GM23338 (cell line): ENCODE results near the gene PIK3AP1. TPM values are rescaled to one million over a fixed set of nuclear protein-coding genes. Genes with fewer than 3 reads are reported as not detected.

ENCODE experiments used
- ATAC-seq: fragments of 200-7000 bp; cut with Tn5 transposase; 3 replicates; pipeline ENCODE4 v1.9.1; 2020
- DNase-seq: peaks from one replicate; pipeline ENCODE4 v3.0.0-alpha.2; 2015; ENCODE audit warnings: low spot score
- H2AFZ ChIP-seq: fragments of 200-600 bp; sonication (generic); 2 replicates; pipeline ENCODE4 v1.8.0; 2016; ENCODE audit warnings: antibody characterized with exemption, mild to moderate bottlenecking, moderate library complexity
- H3F3A ChIP-seq: fragments of 200-600 bp; sonication (generic); replicated peaks from 2 replicates; pipeline ENCODE4 v1.8.0; 2017; ENCODE audit warnings: antibody characterized with exemption, mixed run types, low read depth
- H3K27ac ChIP-seq: fragments of 200-600 bp; sonication (generic); 2 replicates; pipeline ENCODE4 v1.6.1; 2016; ENCODE audit warnings: low read depth
- H3K27me3 ChIP-seq: fragments of 200-600 bp; sonication (generic); 2 replicates; pipeline ENCODE4 v1.8.0; 2016; ENCODE audit warnings: mild to moderate bottlenecking, mixed run types, moderate library complexity; ENCODE audit not compliant: insufficient read depth
- H3K36me3 ChIP-seq: fragments of 200-600 bp; sonication (generic); 2 replicates; pipeline ENCODE4 v1.8.0; 2016; ENCODE audit warnings: mild to moderate bottlenecking; ENCODE audit not compliant: insufficient read depth
- H3K4me1 ChIP-seq: fragments of 200-600 bp; sonication (generic); 2 replicates; pipeline ENCODE4 v1.8.0; 2016; ENCODE audit warnings: mild to moderate bottlenecking, moderate library complexity; ENCODE audit not compliant: insufficient read depth
- H3K4me2 ChIP-seq: fragments of 200-600 bp; sonication (generic); 2 replicates; pipeline ENCODE4 v1.7.1; 2017; ENCODE audit warnings: mixed run types
- H3K4me3 ChIP-seq: fragments of 200-600 bp; sonication (generic); 2 replicates; pipeline ENCODE4 v1.6.1; 2016; ENCODE audit warnings: mixed run types
- H3K79me2 ChIP-seq: fragments of 200-600 bp; sonication (generic); replicated peaks from 2 replicates; pipeline ENCODE4 v1.8.0; 2017; ENCODE audit warnings: mild to moderate bottlenecking; ENCODE audit not compliant: insufficient read depth
- H3K9me2 ChIP-seq: fragments of 200-600 bp; sonication (generic); 2 replicates; pipeline ENCODE4 v1.8.0; 2017; ENCODE audit not compliant: insufficient read depth
- H4K20me1 ChIP-seq: fragments of 200-600 bp; sonication (generic); replicated peaks from 2 replicates; pipeline ENCODE4 v1.8.0; 2017; ENCODE audit warnings: mild to moderate bottlenecking; ENCODE audit not compliant: insufficient read depth
- H3K27ac Mint-ChIP-seq: 2 replicates; pipeline ENCODE4 v1.8.0; 2020; ENCODE audit warnings: inconsistent platforms, mild to moderate bottlenecking, moderate library complexity, mixed read lengths
- H3K27me3 Mint-ChIP-seq: 3 replicates; pipeline ENCODE4 v1.8.0; 2022; ENCODE audit warnings: low read depth, mild to moderate bottlenecking, moderate library complexity, mixed read lengths, inconsistent platforms; ENCODE audit not compliant: insufficient read depth, poor library complexity
- H3K36me3 Mint-ChIP-seq: 3 replicates; pipeline ENCODE4 v1.8.0; 2021; ENCODE audit warnings: low read depth, mild to moderate bottlenecking, inconsistent platforms, moderate library complexity, mixed read lengths
- H3K4me1 Mint-ChIP-seq: 3 replicates; pipeline ENCODE4 v1.8.0; 2020; ENCODE audit warnings: mild to moderate bottlenecking, inconsistent platforms, mixed read lengths
- H3K4me3 Mint-ChIP-seq: 3 replicates; pipeline ENCODE4 v1.8.0; 2021; ENCODE audit warnings: moderate library complexity, mild to moderate bottlenecking, inconsistent platforms, mixed read lengths
- H3K9me3 Mint-ChIP-seq: 3 replicates; pipeline ENCODE4 v1.8.0; 2020; ENCODE audit warnings: moderate library complexity, mild to moderate bottlenecking, inconsistent platforms, mixed read lengths
- JUNB ChIP-seq: IDR thresholded peaks from one replicate; pipeline ENCODE4 v1.6.1; 2016; ENCODE audit warnings: antibody characterized with exemption; ENCODE audit not compliant: unreplicated experiment
- NANOG ChIP-seq: IDR thresholded peaks from 2 replicates; pipeline ENCODE4 v1.6.1; 2016; ENCODE audit warnings: antibody characterized with exemption, borderline replicate concordance
- POLR2AphosphoS5 ChIP-seq: IDR thresholded peaks from 2 replicates; pipeline ENCODE4 v1.6.1; 2016; ENCODE audit warnings: antibody characterized with exemption, low read depth
- STAT1 ChIP-seq: IDR thresholded peaks from one replicate; pipeline ENCODE4 v1.6.1; 2016; ENCODE audit warnings: antibody characterized with exemption; ENCODE audit not compliant: unreplicated experiment
- ZNF331 ChIP-seq: fragments of 250-450 bp; sonication (Bioruptor Pico); IDR thresholded peaks from 2 replicates; pipeline ENCODE4 v1.5.0; 2020; ENCODE audit warnings: low read depth, mild to moderate bottlenecking, moderate library complexity
- polyA plus RNA-seq: library from polyadenylated mRNA; unstranded; fragments of >200 nt; fragmentation: Nextera tagmentation; extraction: Ambion mirVana; gene quantifications from 2 replicates; pipeline ENCODE4 v1.2.1, GENCODE V29; 2016
- total RNA-seq: library from RNA; depleted of rRNA; stranded (reverse); fragments of >200 nt; shearing (Covaris generic); gene quantifications from 2 replicates; pipeline ENCODE4 v1.2.3, GENCODE V29; 2014
- TF ChIP-seq, protein P1 (sequence below): fragments of 250-450 bp; sonication (Bioruptor Pico); IDR thresholded peaks from 2 replicates; pipeline ENCODE4 v1.5.0; 2020; ENCODE audit warnings: mild to moderate bottlenecking, moderate library complexity
- TF ChIP-seq, protein P2 (sequence below): IDR thresholded peaks from one replicate; pipeline ENCODE4 v1.6.1; 2018; ENCODE audit warnings: antibody characterized with exemption; ENCODE audit not compliant: unreplicated experiment

Gene PIK3AP1
- total and polyA plus RNA-seq, 2 experiments from 2014 or later = 0.65 to 2.3 TPM

DNA sequence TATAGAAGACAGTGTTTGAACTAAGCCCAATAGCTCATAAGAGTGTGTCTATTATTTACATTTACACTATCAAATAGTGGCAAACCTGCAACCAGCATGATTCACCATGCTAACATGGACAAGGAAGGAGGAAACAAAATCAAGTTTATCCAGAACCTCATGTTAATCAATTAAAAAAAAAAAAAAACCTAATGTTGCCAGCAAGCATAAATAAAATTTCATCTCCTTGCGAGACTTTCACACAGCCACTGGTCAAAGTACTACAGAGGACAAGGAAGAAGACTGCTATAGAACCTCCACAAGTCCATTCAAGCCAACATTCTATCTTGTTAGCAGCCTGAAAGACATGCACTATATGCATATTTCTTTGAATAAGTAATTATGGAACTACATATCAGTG is 143.2 kb downstream of the PIK3AP1 start:
- H3K27me3 Mint-ChIP-seq = no peaks in the 10 kb centered on the region
- Histone ChIP-seq H3K27me3 (no peaks in the 10 kb centered on the region), H2AFZ (no peak overlapping the region), H3K9me2 (no peaks in the 10 kb centered on the region), H3K79me2 (peaks cover 100% of the 10 kb centered on the region), H4K20me1 (peaks cover 55% of the 10 kb centered on the region), H3K4me3 (no peak overlapping the region), H3K36me3 (no peaks in the 10 kb centered on the region), H3K4me2 (no peak overlapping the region), H3F3A (no peaks in the 10 kb centered on the region), H3K4me1 (peaks cover 13% of the 10 kb centered on the region), H3K27ac (no peak overlapping the region)
- H3K4me3 Mint-ChIP-seq = no peak overlapping the region
- ATAC-seq (no peak), DNase-seq (no peak)
- TF ChIP-seq JUNB = no peak
- no peak for TF ChIP-seq ZNF331 (CRISPR knock-in tag)
- TF ChIP-seq, protein P1, sequence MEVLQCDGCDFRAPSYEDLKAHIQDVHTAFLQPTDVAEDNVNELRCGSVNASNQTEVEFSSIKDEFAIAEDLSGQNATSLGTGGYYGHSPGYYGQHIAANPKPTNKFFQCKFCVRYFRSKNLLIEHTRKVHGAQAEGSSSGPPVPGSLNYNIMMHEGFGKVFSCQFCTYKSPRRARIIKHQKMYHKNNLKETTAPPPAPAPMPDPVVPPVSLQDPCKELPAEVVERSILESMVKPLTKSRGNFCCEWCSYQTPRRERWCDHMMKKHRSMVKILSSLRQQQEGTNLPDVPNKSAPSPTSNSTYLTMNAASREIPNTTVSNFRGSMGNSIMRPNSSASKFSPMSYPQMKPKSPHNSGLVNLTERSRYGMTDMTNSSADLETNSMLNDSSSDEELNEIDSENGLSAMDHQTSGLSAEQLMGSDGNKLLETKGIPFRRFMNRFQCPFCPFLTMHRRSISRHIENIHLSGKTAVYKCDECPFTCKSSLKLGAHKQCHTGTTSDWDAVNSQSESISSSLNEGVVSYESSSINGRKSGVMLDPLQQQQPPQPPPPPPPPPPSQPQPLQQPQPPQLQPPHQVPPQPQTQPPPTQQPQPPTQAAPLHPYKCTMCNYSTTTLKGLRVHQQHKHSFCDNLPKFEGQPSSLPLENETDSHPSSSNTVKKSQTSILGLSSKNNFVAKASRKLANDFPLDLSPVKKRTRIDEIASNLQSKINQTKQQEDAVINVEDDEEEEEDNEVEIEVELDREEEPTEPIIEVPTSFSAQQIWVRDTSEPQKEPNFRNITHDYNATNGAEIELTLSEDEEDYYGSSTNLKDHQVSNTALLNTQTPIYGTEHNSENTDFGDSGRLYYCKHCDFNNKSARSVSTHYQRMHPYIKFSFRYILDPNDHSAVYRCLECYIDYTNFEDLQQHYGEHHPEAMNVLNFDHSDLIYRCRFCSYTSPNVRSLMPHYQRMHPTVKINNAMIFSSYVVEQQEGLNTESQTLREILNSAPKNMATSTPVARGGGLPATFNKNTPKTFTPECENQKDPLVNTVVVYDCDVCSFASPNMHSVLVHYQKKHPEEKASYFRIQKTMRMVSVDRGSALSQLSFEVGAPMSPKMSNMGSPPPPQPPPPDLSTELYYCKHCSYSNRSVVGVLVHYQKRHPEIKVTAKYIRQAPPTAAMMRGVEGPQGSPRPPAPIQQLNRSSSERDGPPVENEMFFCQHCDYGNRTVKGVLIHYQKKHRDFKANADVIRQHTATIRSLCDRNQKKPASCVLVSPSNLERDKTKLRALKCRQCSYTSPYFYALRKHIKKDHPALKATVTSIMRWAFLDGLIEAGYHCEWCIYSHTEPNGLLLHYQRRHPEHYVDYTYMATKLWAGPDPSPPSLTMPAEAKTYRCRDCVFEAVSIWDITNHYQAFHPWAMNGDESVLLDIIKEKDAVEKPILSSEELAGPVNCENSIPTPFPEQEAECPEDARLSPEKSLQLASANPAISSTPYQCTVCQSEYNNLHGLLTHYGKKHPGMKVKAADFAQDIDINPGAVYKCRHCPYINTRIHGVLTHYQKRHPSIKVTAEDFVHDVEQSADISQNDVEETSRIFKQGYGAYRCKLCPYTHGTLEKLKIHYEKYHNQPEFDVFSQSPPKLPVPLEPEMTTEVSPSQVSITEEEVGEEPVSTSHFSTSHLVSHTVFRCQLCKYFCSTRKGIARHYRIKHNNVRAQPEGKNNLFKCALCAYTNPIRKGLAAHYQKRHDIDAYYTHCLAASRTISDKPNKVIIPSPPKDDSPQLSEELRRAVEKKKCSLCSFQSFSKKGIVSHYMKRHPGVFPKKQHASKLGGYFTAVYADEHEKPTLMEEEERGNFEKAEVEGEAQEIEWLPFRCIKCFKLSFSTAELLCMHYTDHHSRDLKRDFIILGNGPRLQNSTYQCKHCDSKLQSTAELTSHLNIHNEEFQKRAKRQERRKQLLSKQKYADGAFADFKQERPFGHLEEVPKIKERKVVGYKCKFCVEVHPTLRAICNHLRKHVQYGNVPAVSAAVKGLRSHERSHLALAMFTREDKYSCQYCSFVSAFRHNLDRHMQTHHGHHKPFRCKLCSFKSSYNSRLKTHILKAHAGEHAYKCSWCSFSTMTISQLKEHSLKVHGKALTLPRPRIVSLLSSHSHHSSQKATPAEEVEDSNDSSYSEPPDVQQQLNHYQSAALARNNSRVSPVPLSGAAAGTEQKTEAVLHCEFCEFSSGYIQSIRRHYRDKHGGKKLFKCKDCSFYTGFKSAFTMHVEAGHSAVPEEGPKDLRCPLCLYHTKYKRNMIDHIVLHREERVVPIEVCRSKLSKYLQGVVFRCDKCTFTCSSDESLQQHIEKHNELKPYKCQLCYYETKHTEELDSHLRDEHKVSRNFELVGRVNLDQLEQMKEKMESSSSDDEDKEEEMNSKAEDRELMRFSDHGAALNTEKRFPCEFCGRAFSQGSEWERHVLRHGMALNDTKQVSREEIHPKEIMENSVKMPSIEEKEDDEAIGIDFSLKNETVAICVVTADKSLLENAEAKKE (CRISPR knock-in tag) = no peak
- no peak for TF ChIP-seq POLR2AphosphoS5
- TF ChIP-seq, protein P2, sequence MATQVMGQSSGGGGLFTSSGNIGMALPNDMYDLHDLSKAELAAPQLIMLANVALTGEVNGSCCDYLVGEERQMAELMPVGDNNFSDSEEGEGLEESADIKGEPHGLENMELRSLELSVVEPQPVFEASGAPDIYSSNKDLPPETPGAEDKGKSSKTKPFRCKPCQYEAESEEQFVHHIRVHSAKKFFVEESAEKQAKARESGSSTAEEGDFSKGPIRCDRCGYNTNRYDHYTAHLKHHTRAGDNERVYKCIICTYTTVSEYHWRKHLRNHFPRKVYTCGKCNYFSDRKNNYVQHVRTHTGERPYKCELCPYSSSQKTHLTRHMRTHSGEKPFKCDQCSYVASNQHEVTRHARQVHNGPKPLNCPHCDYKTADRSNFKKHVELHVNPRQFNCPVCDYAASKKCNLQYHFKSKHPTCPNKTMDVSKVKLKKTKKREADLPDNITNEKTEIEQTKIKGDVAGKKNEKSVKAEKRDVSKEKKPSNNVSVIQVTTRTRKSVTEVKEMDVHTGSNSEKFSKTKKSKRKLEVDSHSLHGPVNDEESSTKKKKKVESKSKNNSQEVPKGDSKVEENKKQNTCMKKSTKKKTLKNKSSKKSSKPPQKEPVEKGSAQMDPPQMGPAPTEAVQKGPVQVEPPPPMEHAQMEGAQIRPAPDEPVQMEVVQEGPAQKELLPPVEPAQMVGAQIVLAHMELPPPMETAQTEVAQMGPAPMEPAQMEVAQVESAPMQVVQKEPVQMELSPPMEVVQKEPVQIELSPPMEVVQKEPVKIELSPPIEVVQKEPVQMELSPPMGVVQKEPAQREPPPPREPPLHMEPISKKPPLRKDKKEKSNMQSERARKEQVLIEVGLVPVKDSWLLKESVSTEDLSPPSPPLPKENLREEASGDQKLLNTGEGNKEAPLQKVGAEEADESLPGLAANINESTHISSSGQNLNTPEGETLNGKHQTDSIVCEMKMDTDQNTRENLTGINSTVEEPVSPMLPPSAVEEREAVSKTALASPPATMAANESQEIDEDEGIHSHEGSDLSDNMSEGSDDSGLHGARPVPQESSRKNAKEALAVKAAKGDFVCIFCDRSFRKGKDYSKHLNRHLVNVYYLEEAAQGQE = no peak
- TF ChIP-seq STAT1 = no peak
- TF ChIP-seq NANOG = no peak
- peaks cover 10% of the 10 kb centered on the region; the same call in 2 of the 3 replicates for H3K36me3 Mint-ChIP-seq
- H3K27ac Mint-ChIP-seq = no peak overlapping the region
- H3K4me1 Mint-ChIP-seq = peaks cover 29% of the 10 kb centered on the region
- no peaks in the 10 kb centered on the region for H3K9me3 Mint-ChIP-seq
